A549 (cell line): ENCODE measurements around the gene C18orf63. TPM values are rescaled to one million over a fixed set of nuclear protein-coding genes. Genes with fewer than 3 reads are reported as not detected.

Source experiments
- ATAC-seq, 2 experiments: fragments of 200-7000 bp in 1 of 2; fragments of >200 bp in 1 of 2; cut with Nextera tagmentation in 1 of 2; cut with Tn5 transposase in 1 of 2; 3 replicates each; pipeline versions ENCODE4 v1.8.0 to v1.9.1; 2018 to 2020; ENCODE audit warnings: mild to moderate bottlenecking in 1 of 2, moderate library complexity in 1 of 2
- CTCF ChIA-PET: fragments of 300-600 bp; sonication (Branson Sonifier 250); formaldehyde crosslinking; extraction: SDS; loops from one replicate; lab custom pipeline; 2021; ENCODE audit warnings: antibody characterized with exemption, inconsistent platforms; lab: Yijun Ruan, JAX
- POLR2A ChIA-PET: fragments of 350-600 bp; formaldehyde crosslinking; extraction: SDS; loops from one replicate; lab custom pipeline; 2021; ENCODE audit warnings: antibody characterized with exemption, inconsistent platforms; lab: Yijun Ruan, JAX
- DNase-seq, 2 experiments: peaks; one replicate each; pipeline versions ENCODE4 v3.0.0 to v3.0.0-alpha.2; 2011 to 2016; ENCODE audit warnings: low read depth in 1 of 2, low spot score in 1 of 2
- FAIRE-seq: peaks from 2 replicates; lab custom pipeline; 2011; peaks lifted over from hg19 to GRCh38; lab: Jason Lieb, UNC
- H3K27ac ChIP-seq, 2 experiments: fragments of >200 bp; sonication (Bioruptor Twin); formaldehyde crosslinking; 3 replicates each; pipeline ENCODE4 v1.5.1; 2016 to 2017
- H3K4me1 ChIP-seq: fragments of >200 bp; sonication (Bioruptor Twin); formaldehyde crosslinking; 3 replicates; pipeline ENCODE4 v1.6.1; 2016
- H3K4me2 ChIP-seq: fragments of >200 bp; sonication (Bioruptor Twin); formaldehyde crosslinking; 3 replicates; pipeline ENCODE4 v1.6.1; 2016
- H3K4me3 ChIP-seq: fragments of >200 bp; sonication (Bioruptor Twin); formaldehyde crosslinking; 3 replicates; pipeline ENCODE4 v1.5.1; 2016
- H3K9me3 ChIP-seq: fragments of >200 bp; sonication (Bioruptor Twin); formaldehyde crosslinking; 3 replicates; pipeline ENCODE4 v1.6.1; 2016
- BHLHE40 ChIP-seq: IDR thresholded peaks from 2 replicates; pipeline ENCODE4 v1.6.1; 2012; ENCODE audit warnings: low read depth, low read length, inconsistent platforms
- CBX2 ChIP-seq: fragments of 200-600 bp; sonication (generic); IDR thresholded peaks from 2 replicates; pipeline ENCODE4 v1.6.1; 2016; ENCODE audit warnings: low read depth, mild to moderate bottlenecking, borderline replicate concordance
- CBX8 ChIP-seq: fragments of 200-600 bp; sonication (generic); IDR thresholded peaks from 2 replicates; pipeline ENCODE4 v1.6.1; 2016
- CEBPB ChIP-seq, 2 experiments: fragments of >200 bp in 1 of 2; sonication (Bioruptor Twin) in 1 of 2; formaldehyde crosslinking in 1 of 2; IDR thresholded peaks; 2 replicates each; pipeline ENCODE4 v1.6.1; 2012 to 2016
- CHD2 ChIP-seq: fragments of 150-350 bp; IDR thresholded peaks from 2 replicates; pipeline ENCODE4 v1.6.1; 2014; ENCODE audit warnings: low read length; ENCODE audit not compliant: partially characterized antibody
- CHD4 ChIP-seq: fragments of 200-600 bp; sonication (generic); IDR thresholded peaks from 2 replicates; pipeline ENCODE4 v1.6.1; 2016; ENCODE audit warnings: antibody characterized with exemption, mild to moderate bottlenecking, borderline replicate concordance
- EHF ChIP-seq: fragments of 250-450 bp; sonication (Bioruptor Pico); IDR thresholded peaks from 2 replicates; pipeline ENCODE4 v1.5.0; 2020; ENCODE audit warnings: mild to moderate bottlenecking
- EP300 ChIP-seq, 2 experiments: fragments of >200 bp; sonication (Bioruptor Twin); formaldehyde crosslinking; IDR thresholded peaks; 2 replicates in 1 of 2; 3 replicates in 1 of 2; pipeline ENCODE4 v1.6.1; 2016 to 2017
- FOSB ChIP-seq: fragments of 250-450 bp; sonication (Bioruptor Pico); IDR thresholded peaks from 2 replicates; pipeline ENCODE4 v1.5.0; 2020; ENCODE audit warnings: mild to moderate bottlenecking, moderate library complexity
- FOSL2 ChIP-seq, 2 experiments: fragments of 450-650 bp in 1 of 2; fragments of >200 bp in 1 of 2; sonication (Bioruptor Twin) in 1 of 2; formaldehyde crosslinking; IDR thresholded peaks; 2 replicates each; pipeline versions ENCODE4 v1.5.0 to v1.6.1; 2016 to 2020; ENCODE audit warnings: mild to moderate bottlenecking in 1 of 2, moderate library complexity in 1 of 2
- GATA3 ChIP-seq: IDR thresholded peaks from 2 replicates; pipeline ENCODE4 v1.6.1; 2012; ENCODE audit warnings: borderline replicate concordance
- HEYL ChIP-seq: fragments of 250-450 bp; sonication (Bioruptor Pico); IDR thresholded peaks from 2 replicates; pipeline ENCODE4 v1.8.0; 2021; ENCODE audit warnings: mild to moderate bottlenecking, moderate library complexity
- HOXA7 ChIP-seq: fragments of 250-450 bp; sonication (Bioruptor Pico); IDR thresholded peaks from 2 replicates; pipeline ENCODE4 v1.5.0; 2020; ENCODE audit warnings: mild to moderate bottlenecking, moderate library complexity
- HOXB13 ChIP-seq: fragments of 250-450 bp; sonication (Bioruptor Pico); IDR thresholded peaks from 2 replicates; pipeline ENCODE4 v1.5.0; 2020; ENCODE audit warnings: low read depth, mild to moderate bottlenecking, moderate library complexity
- JUN ChIP-seq, 2 experiments: fragments of >200 bp; sonication (Bioruptor Twin); formaldehyde crosslinking; IDR thresholded peaks; 2 replicates in 1 of 2; 3 replicates in 1 of 2; pipeline ENCODE4 v1.6.1; 2016 to 2017
- KDM1A ChIP-seq: fragments of 200-600 bp; sonication (generic); IDR thresholded peaks from 2 replicates; pipeline ENCODE4 v1.6.1; 2016; ENCODE audit warnings: low read depth, mild to moderate bottlenecking
- KDM5A ChIP-seq: fragments of 200-600 bp; sonication (generic); IDR thresholded peaks from 2 replicates; pipeline ENCODE4 v1.6.1; 2016; ENCODE audit warnings: antibody characterized with exemption, mild to moderate bottlenecking
- MAFK ChIP-seq: fragments of 450-650 bp; IDR thresholded peaks from 2 replicates; pipeline ENCODE4 v1.6.1; 2014; ENCODE audit not compliant: partially characterized antibody
- MYC ChIP-seq: IDR thresholded peaks from 2 replicates; pipeline ENCODE4 v1.6.1; 2012; ENCODE audit warnings: mild to moderate bottlenecking, inconsistent platforms, low read length, improper control_type of control experiment, borderline replicate concordance
- NFE2L2 ChIP-seq: fragments of 150-350 bp; conservative IDR thresholded peaks from 2 replicates; pipeline ENCODE4 v1.6.1; 2014; ENCODE audit warnings: low read length
- NR3C1 ChIP-seq: fragments of >200 bp; sonication (Bioruptor Twin); formaldehyde crosslinking; IDR thresholded peaks from 3 replicates; pipeline ENCODE4 v1.6.1; 2017
- PHF8 ChIP-seq: fragments of 200-600 bp; sonication (generic); IDR thresholded peaks from 2 replicates; pipeline ENCODE4 v1.6.1; 2016; ENCODE audit warnings: low read depth, mild to moderate bottlenecking, antibody characterized with exemption, moderate library complexity, borderline replicate concordance
- POLR2A ChIP-seq: IDR thresholded peaks from 2 replicates; pipeline ENCODE4 v1.6.1; 2012; ENCODE audit warnings: mild to moderate bottlenecking, low read length
- RAD21 ChIP-seq, 2 experiments: fragments of >200 bp in 1 of 2; sonication (Bioruptor Twin) in 1 of 2; formaldehyde crosslinking in 1 of 2; IDR thresholded peaks in 1 of 2; conservative IDR thresholded peaks in 1 of 2; 2 replicates in 1 of 2; 3 replicates in 1 of 2; pipeline ENCODE4 v1.6.1; 2012 to 2018; ENCODE audit warnings: inconsistent platforms in 1 of 2
- RFX5 ChIP-seq: fragments of 450-650 bp; IDR thresholded peaks from 2 replicates; pipeline ENCODE4 v1.7.1; 2014; ENCODE audit warnings: antibody characterized with exemption, mild to moderate bottlenecking, moderate library complexity
- RNF2 ChIP-seq: fragments of 200-600 bp; sonication (generic); IDR thresholded peaks from 2 replicates; pipeline ENCODE4 v1.6.1; 2016; ENCODE audit warnings: low read depth, mild to moderate bottlenecking, antibody characterized with exemption, moderate library complexity, borderline replicate concordance
- ZC3H11A ChIP-seq: fragments of 450-650 bp; IDR thresholded peaks from 2 replicates; pipeline ENCODE4 v1.6.1; 2014; ENCODE audit warnings: antibody characterized with exemption, mild to moderate bottlenecking
- ZFP36 ChIP-seq: fragments of 450-650 bp; IDR thresholded peaks from 2 replicates; pipeline ENCODE4 v1.6.1; 2014; ENCODE audit warnings: borderline replicate concordance; ENCODE audit not compliant: partially characterized antibody
- ZNF302 ChIP-seq: fragments of 250-450 bp; sonication (Bioruptor Pico); IDR thresholded peaks from 2 replicates; pipeline ENCODE4 v1.9.0; 2021; ENCODE audit warnings: inconsistent platforms, mild to moderate bottlenecking, moderate library complexity
- ZSCAN20 ChIP-seq: fragments of 250-450 bp; sonication (Bioruptor Pico); IDR thresholded peaks from 2 replicates; pipeline ENCODE4 v1.8.0; 2022; ENCODE audit warnings: mild to moderate bottlenecking, moderate library complexity
- WGBS: methylation state at CpG from one replicate; pipeline ENCODE4 v1.1.6; 2017; ENCODE audit errors: missing lambda C conversion rate; 5-methylcytosine and 5-hydroxymethylcytosine counted together
- polyA plus RNA-seq, 4 experiments: library from polyadenylated mRNA; depleted of rRNA in 3 of 4; stranded (reverse); fragments of >200 nt; fragmentation: RNase III in 1 of 4; extraction: RNeasy Plus Mini Kit Qiagen cat#74134 plus additional on column Dnase treatment in 1 of 4; gene quantifications; 2 replicates in 3 of 4; 3 replicates in 1 of 4; pipeline ENCODE4 v1.2.3, GENCODE V29; 2011 to 2017
- TF ChIP-seq, protein P1 (sequence below): IDR thresholded peaks from 2 replicates; pipeline ENCODE4 v1.6.1; 2012
- TF ChIP-seq, protein P2 (sequence below): fragments of 200-600 bp; sonication (generic); IDR thresholded peaks from 2 replicates; pipeline ENCODE4 v1.6.1; 2016; ENCODE audit warnings: antibody characterized with exemption, mild to moderate bottlenecking, moderate library complexity

The C18orf63 gene
- polyA plus RNA-seq, 2 of the 4 experiments (the other 2 are of a cell fraction) = not detected

DNA sequence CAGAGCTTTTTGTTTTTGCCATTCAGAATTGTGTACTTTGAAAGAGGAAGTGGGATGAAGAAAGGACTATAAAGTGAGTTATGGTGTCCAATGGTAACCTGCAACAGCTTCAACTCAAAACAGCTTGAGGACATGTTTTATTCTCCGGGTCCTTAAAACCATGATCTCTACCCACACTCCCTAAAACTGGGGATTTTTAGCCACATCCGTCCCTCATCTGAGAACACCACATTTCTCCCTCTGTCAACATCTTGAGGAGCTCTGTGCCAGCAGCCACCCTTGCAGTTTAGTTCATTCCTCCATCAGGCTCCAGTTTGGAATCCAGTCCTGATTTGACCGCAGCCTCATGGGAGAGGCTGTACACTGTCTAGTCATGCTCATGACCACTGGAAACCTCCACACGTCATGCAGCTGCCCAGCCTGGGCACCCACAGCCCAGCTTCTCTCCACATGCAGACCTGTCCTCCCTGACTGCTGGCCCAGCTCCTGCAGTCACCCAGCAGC is 62.6 kb downstream of the C18orf63 start:
- FAIRE-seq = no peak
- no peak for TF ChIP-seq CHD2
- no peak for TF ChIP-seq NFE2L2
- TF ChIP-seq HEYL = no peak
- TF ChIP-seq HOXA7 = no peak
- TF ChIP-seq, protein P1, sequence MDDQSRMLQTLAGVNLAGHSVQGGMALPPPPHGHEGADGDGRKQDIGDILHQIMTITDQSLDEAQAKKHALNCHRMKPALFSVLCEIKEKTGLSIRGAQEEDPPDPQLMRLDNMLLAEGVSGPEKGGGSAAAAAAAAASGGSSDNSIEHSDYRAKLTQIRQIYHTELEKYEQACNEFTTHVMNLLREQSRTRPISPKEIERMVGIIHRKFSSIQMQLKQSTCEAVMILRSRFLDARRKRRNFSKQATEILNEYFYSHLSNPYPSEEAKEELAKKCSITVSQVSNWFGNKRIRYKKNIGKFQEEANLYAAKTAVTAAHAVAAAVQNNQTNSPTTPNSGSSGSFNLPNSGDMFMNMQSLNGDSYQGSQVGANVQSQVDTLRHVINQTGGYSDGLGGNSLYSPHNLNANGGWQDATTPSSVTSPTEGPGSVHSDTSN = no peak
- no peak for TF ChIP-seq ZSCAN20 (CRISPR knock-in tag)
- no peak for TF ChIP-seq HOXB13 (CRISPR knock-in tag)
- no peak for TF ChIP-seq NR3C1
- no peak for TF ChIP-seq ZNF302 (CRISPR knock-in tag)
- no peak for TF ChIP-seq RAD21 (conservative IDR thresholded peaks at IDR 0.05 in 1 of 2, IDR thresholded peaks at IDR 0.05 in 1 of 2)
- TF ChIP-seq KDM5A = no peak
- no peak for TF ChIP-seq GATA3
- TF ChIP-seq ZFP36 = no peak
- no peak for TF ChIP-seq CEBPB (IDR thresholded peaks at IDR 0.05)
- TF ChIP-seq EP300 (IDR thresholded peaks at IDR 0.05) = no peak
- TF ChIP-seq JUN (IDR thresholded peaks at IDR 0.05) = no peak
- TF ChIP-seq, all 56 proteins: peak for 0
- Histone ChIP-seq H3K4me1 (no peaks in the 10 kb centered on the region), H3K27ac (no peak overlapping the region), H3K9me3 (no peaks in the 10 kb centered on the region), H3K4me2 (no peak overlapping the region), H3K4me3 (no peak overlapping the region)
- no peak for ATAC-seq
- ChIA-PET CTCF (no interaction called here), POLR2A (no interaction called here)
- DNase-seq = no peak
- 64% methylated on average over 4 of the region's 4 CpGs for WGBS

DNA sequence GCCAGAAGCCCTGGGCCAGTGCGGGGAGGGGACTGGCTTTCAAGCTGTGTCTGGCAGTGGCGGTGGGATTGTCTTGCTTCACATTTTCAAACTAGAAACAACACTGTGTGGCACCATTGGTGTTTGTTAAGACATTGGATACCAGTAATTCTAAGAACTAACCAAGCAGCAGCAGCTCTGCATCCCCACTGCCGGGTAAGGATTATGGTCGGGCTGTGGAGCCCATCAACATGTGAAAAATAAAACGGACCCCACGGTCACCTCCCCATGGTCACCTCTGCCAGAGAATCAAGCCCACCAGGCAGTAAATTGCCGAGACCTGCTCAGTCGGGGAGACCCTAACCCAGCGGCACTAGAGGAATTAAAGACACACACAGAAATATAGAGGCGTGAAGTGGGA is 65.3 kb downstream of the C18orf63 start:
- CTCF ChIA-PET = no interaction called here
- no peaks in the 10 kb centered on the region for H3K4me1 ChIP-seq
- H3K27ac ChIP-seq = no peak overlapping the region
- 48% methylated on average over 10 of the region's 10 CpGs for WGBS
- no peaks in the 10 kb centered on the region for H3K9me3 ChIP-seq
- no peak for DNase-seq
- FAIRE-seq = no peak
- H3K4me2 ChIP-seq = no peak overlapping the region
- H3K4me3 ChIP-seq = no peak overlapping the region
- TF ChIP-seq BHLHE40 (no peak), RFX5 (no peak), GATA3 (no peak), RNF2 (no peak), CBX2 (no peak), FOSB (no peak), ZC3H11A (no peak), KDM1A (no peak), MAFK (no peak), POLR2A (no peak), PHF8 (no peak), EHF (CRISPR knock-in tag) (no peak), RAD21 (conservative IDR thresholded peaks at IDR 0.05 in 1 of 2, IDR thresholded peaks at IDR 0.05 in 1 of 2) (no peak), CHD4 (no peak), CBX8 (no peak), FOSL2 (IDR thresholded peaks at IDR 0.05) (no peak), FOSL2 (CRISPR knock-in tag; IDR thresholded peaks at IDR 0.05) (no peak), MYC (no peak)
- TF ChIP-seq, protein P2, sequence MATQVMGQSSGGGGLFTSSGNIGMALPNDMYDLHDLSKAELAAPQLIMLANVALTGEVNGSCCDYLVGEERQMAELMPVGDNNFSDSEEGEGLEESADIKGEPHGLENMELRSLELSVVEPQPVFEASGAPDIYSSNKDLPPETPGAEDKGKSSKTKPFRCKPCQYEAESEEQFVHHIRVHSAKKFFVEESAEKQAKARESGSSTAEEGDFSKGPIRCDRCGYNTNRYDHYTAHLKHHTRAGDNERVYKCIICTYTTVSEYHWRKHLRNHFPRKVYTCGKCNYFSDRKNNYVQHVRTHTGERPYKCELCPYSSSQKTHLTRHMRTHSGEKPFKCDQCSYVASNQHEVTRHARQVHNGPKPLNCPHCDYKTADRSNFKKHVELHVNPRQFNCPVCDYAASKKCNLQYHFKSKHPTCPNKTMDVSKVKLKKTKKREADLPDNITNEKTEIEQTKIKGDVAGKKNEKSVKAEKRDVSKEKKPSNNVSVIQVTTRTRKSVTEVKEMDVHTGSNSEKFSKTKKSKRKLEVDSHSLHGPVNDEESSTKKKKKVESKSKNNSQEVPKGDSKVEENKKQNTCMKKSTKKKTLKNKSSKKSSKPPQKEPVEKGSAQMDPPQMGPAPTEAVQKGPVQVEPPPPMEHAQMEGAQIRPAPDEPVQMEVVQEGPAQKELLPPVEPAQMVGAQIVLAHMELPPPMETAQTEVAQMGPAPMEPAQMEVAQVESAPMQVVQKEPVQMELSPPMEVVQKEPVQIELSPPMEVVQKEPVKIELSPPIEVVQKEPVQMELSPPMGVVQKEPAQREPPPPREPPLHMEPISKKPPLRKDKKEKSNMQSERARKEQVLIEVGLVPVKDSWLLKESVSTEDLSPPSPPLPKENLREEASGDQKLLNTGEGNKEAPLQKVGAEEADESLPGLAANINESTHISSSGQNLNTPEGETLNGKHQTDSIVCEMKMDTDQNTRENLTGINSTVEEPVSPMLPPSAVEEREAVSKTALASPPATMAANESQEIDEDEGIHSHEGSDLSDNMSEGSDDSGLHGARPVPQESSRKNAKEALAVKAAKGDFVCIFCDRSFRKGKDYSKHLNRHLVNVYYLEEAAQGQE = no peak
- ATAC-seq = no peak
- POLR2A ChIA-PET = no interaction called here
